ENCODE measurements around the gene UBE2N.

- TF ChIP-seq CTCF (IDR thresholded peaks at IDR 0.05): no peak
- TF ChIP-seq POLR2A (IDR thresholded peaks at IDR 0.05): no peak
Observed at GRCh38 chr12:93356214-93356613, 85.5 kb downstream of the UBE2N start.

Measured in thyroid gland (tissue), 4 donors.